Neural progenitor cell (in vitro differentiated cells): ENCODE results near the gene TMTC3.

Experiments
- CTCF ChIP-seq: fragments of 200-600 bp; sonication (generic); IDR thresholded peaks from 2 replicates; pipeline ENCODE4 v1.5.1; 2017; ENCODE audit warnings: antibody characterized with exemption, mild to moderate bottlenecking
- EZH2 ChIP-seq: fragments of 200-600 bp; sonication (generic); IDR thresholded peaks from 2 replicates; pipeline ENCODE4 v1.6.1; 2017; ENCODE audit warnings: antibody characterized with exemption, mild to moderate bottlenecking, moderate library complexity
- EZH2phosphoT487 ChIP-seq: fragments of 200-600 bp; sonication (generic); IDR thresholded peaks from 2 replicates; pipeline ENCODE4 v1.6.1; 2017; ENCODE audit warnings: antibody characterized with exemption

- TF ChIP-seq CTCF = no peak
- TF ChIP-seq EZH2 = no peak
- TF ChIP-seq EZH2phosphoT487 = no peak
Measured at GRCh38 chr12:88185279-88185678, 43.2 kb downstream of the TMTC3 start.
